HepG2 (cell line): ENCODE measurements around the gene SLC2A10. TPM values are rescaled to one million over a fixed set of nuclear protein-coding genes. Genes with fewer than 3 reads are reported as not detected.

Experiments used
- ATAD3A ChIP-seq: sonication (generic); formaldehyde crosslinking; IDR thresholded peaks from 2 replicates; pipeline ENCODE4 v1.4.0; 2020; ENCODE audit warnings: missing genetic modification reagents
- CEBPB ChIP-seq: IDR thresholded peaks from 2 replicates; pipeline ENCODE4 v1.6.1; 2011; ENCODE audit warnings: low read depth, low read length, improper control_type of control experiment, borderline replicate concordance
- E2F2 ChIP-seq: sonication (generic); formaldehyde crosslinking; IDR thresholded peaks from 2 replicates; pipeline ENCODE4 v1.4.0; 2020; ENCODE audit warnings: missing genetic modification reagents, borderline replicate concordance
- GMEB1 ChIP-seq: sonication (generic); formaldehyde crosslinking; IDR thresholded peaks from 2 replicates; pipeline ENCODE4 v1.5.1; 2020; ENCODE audit warnings: missing genetic modification reagents, mild to moderate bottlenecking, borderline replicate concordance
- KDM5A ChIP-seq: fragments of 200-600 bp; sonication (generic); IDR thresholded peaks from 2 replicates; pipeline ENCODE4 v1.7.0; 2018; ENCODE audit warnings: antibody characterized with exemption, mild to moderate bottlenecking, low read length, borderline replicate concordance
- KLF12 ChIP-seq: sonication (generic); formaldehyde crosslinking; IDR thresholded peaks from 2 replicates; pipeline ENCODE4 v1.4.0; 2020; ENCODE audit warnings: missing genetic modification reagents, borderline replicate concordance
- LCORL ChIP-seq, 2 experiments: fragments of 450-650 bp in 1 of 2; sonication (generic) in 1 of 2; formaldehyde crosslinking in 1 of 2; IDR thresholded peaks; 2 replicates each; pipeline versions ENCODE4 v1.5.0 to v1.6.1; 2017 to 2020; ENCODE audit warnings: antibody characterized with exemption in 1 of 2, missing genetic modification reagents in 1 of 2
- NFE2L2 ChIP-seq: fragments of 150-350 bp; IDR thresholded peaks from 2 replicates; pipeline ENCODE4 v1.6.1; 2014; ENCODE audit warnings: low read length
- SP5 ChIP-seq: IDR thresholded peaks from 2 replicates; pipeline ENCODE4 v1.6.1; 2016; ENCODE audit warnings: low read depth, borderline replicate concordance
- TBX2 ChIP-seq: sonication (generic); formaldehyde crosslinking; IDR thresholded peaks from 2 replicates; pipeline ENCODE4 v1.5.0; 2020; ENCODE audit warnings: missing genetic modification reagents, mild to moderate bottlenecking, borderline replicate concordance
- ZFP90 ChIP-seq: sonication (generic); formaldehyde crosslinking; IDR thresholded peaks from 2 replicates; pipeline ENCODE4 v1.8.0; 2022; ENCODE audit warnings: missing genetic modification reagents, mild to moderate bottlenecking, inconsistent platforms, borderline replicate concordance
- ZNF253 ChIP-seq: sonication (generic); formaldehyde crosslinking; IDR thresholded peaks from 2 replicates; pipeline ENCODE4 v1.8.0; 2022; ENCODE audit warnings: mild to moderate bottlenecking, missing genetic modification reagents, borderline replicate concordance
- ZNF264 ChIP-seq: sonication (generic); formaldehyde crosslinking; IDR thresholded peaks from 2 replicates; pipeline ENCODE4 v1.4.0; 2020; ENCODE audit warnings: missing genetic modification reagents
- ZNF562 ChIP-seq: sonication (generic); formaldehyde crosslinking; IDR thresholded peaks from 2 replicates; pipeline ENCODE4 v1.8.0; 2022; ENCODE audit warnings: missing genetic modification reagents, borderline replicate concordance
- ZNF672 ChIP-seq: sonication (generic); formaldehyde crosslinking; IDR thresholded peaks from 2 replicates; pipeline ENCODE4 v1.8.1; 2022; ENCODE audit warnings: missing genetic modification reagents
- ZNF839 ChIP-seq: sonication (generic); formaldehyde crosslinking; IDR thresholded peaks from 2 replicates; pipeline ENCODE4 v1.4.0; 2020; ENCODE audit warnings: missing genetic modification reagents, mild to moderate bottlenecking, borderline replicate concordance
- polyA plus RNA-seq, 8 experiments: library from polyadenylated mRNA; depleted of rRNA in 3 of 8; stranded (reverse) in 7 of 8; unstranded in 1 of 8; fragments of >200 nt; fragmentation: Illumina TruSeq in 4 of 8; extraction: Trizol in 4 of 8; gene quantifications; 2 replicates each; pipeline versions ENCODE4 v1.2.1 to v1.2.3, GENCODE V29; 2011 to 2016; ENCODE audit warnings: low read depth in 4 of 8, missing spikeins in 1 of 8, mixed read lengths in 1 of 8; ENCODE audit not compliant: insufficient read depth in 1 of 8
- total RNA-seq, 5 experiments: library from RNA; depleted of rRNA; stranded (reverse); fragments of >200 nt; fragmentation: Illumina TruSeq; extraction: Trizol; gene quantifications; 2 replicates each; pipeline ENCODE4 v1.2.3, GENCODE V29; 2016; ENCODE audit warnings: low read depth in 1 of 5
- TF ChIP-seq, protein P1 (sequence below): IDR thresholded peaks from 2 replicates; pipeline ENCODE4 v1.6.1; 2016; ENCODE audit warnings: control low read depth
- TF ChIP-seq, protein P2 (sequence below): sonication (generic); formaldehyde crosslinking; IDR thresholded peaks from 2 replicates; pipeline ENCODE4 v1.8.1; 2023; ENCODE audit warnings: mild to moderate bottlenecking, moderate library complexity, missing genetic modification reagents
- TF ChIP-seq, protein P3 (sequence below): sonication (generic); formaldehyde crosslinking; IDR thresholded peaks from 2 replicates; pipeline ENCODE4 v1.8.0; 2023; ENCODE audit warnings: mild to moderate bottlenecking, missing genetic modification reagents
- TF ChIP-seq, protein P4 (sequence below): sonication (generic); formaldehyde crosslinking; IDR thresholded peaks from 2 replicates; pipeline ENCODE4 v1.4.0; 2020; ENCODE audit warnings: missing genetic modification reagents, borderline replicate concordance

The SLC2A10 gene
- total and polyA plus RNA-seq, 2 of the 13 experiments (the other 11 are each of a cell fraction or from before 2014, with no cell fraction given): 16.0 to 18.4 TPM

DNA sequence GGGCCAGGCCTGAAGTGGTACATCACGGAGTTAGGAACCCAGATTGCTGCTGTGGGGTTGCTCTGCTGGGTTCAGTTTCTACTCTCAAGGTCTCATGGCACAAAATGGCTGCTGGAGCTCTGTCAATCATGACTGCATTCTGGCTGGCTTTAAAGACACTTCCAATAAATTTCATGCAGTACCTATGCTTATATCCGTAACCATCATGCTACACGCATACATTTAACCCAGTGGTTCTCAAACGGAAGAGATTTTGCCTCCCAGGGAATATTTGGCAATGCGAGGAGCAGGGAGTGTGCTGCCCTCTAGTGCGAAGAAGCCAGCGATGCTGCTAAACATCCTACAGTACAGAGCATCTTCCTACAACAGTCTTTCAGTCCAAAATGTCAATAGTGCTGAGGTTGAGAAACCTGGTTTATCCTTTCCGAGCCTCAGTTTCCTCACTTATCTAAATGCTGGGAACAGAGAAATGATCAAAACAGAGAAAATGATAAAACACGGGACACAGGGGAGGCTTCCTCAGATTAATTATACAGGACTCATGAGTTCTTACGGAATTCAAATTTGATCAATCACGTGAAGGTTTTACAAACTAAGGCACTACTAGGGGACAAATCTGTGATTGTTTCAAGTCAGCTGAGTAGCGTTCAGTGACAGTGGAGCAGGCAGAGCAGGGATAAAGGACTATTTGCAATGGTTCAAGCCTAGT lies 9.6 kb upstream of the SLC2A10 start (continued):
- TF ChIP-seq, protein P1, sequence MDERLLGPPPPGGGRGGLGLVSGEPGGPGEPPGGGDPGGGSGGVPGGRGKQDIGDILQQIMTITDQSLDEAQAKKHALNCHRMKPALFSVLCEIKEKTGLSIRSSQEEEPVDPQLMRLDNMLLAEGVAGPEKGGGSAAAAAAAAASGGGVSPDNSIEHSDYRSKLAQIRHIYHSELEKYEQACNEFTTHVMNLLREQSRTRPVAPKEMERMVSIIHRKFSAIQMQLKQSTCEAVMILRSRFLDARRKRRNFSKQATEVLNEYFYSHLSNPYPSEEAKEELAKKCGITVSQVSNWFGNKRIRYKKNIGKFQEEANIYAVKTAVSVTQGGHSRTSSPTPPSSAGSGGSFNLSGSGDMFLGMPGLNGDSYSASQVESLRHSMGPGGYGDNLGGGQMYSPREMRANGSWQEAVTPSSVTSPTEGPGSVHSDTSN: peak; percentile 34; the same call in 1 of the 2 replicates
- TF ChIP-seq ATAD3A (CRISPR knock-in tag): no peak
- no peak for TF ChIP-seq SP5
- TF ChIP-seq ZFP90 (CRISPR knock-in tag): no peak
- no peak for TF ChIP-seq ZNF562 (CRISPR knock-in tag)
- TF ChIP-seq ZNF839: no peak
- TF ChIP-seq ZNF253 (CRISPR knock-in tag): no peak
- TF ChIP-seq, protein P2, sequence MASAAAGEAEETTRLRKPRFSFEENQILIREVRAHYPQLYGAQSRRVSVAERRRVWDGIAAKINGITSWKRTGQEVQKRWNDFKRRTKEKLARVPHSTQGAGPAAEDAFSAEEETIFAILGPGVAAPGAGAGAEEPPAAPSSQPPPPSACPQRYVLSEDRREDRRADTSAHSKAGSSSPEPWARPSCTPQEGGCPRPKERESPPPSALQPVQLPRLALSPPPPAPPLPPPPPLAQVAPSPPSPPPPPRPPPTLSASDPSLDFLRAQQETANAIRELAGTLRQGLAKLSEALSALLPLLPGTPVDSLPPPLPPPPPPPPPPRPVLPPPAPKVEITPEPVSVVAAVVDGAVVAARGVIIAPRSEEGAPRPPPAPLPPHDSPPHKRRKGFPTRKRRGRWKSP (CRISPR knock-in tag): no peak
- TF ChIP-seq E2F2 (CRISPR knock-in tag): no peak
- TF ChIP-seq, protein P3, sequence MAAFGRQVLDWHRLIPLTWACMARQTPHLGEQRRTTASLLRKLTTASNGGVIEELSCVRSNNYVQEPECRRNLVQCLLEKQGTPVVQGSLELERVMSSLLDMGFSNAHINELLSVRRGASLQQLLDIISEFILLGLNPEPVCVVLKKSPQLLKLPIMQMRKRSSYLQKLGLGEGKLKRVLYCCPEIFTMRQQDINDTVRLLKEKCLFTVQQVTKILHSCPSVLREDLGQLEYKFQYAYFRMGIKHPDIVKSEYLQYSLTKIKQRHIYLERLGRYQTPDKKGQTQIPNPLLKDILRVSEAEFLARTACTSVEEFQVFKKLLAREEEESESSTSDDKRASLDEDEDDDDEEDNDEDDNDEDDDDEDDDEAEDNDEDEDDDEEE (CRISPR knock-in tag): no peak
- no peak for TF ChIP-seq KDM5A
- no peak for TF ChIP-seq ZNF672 (CRISPR knock-in tag)
- TF ChIP-seq KLF12: no peak
- no peak for TF ChIP-seq ZNF264 (CRISPR knock-in tag)
- no peak for TF ChIP-seq GMEB1 (CRISPR knock-in tag)
- TF ChIP-seq, protein P4, sequence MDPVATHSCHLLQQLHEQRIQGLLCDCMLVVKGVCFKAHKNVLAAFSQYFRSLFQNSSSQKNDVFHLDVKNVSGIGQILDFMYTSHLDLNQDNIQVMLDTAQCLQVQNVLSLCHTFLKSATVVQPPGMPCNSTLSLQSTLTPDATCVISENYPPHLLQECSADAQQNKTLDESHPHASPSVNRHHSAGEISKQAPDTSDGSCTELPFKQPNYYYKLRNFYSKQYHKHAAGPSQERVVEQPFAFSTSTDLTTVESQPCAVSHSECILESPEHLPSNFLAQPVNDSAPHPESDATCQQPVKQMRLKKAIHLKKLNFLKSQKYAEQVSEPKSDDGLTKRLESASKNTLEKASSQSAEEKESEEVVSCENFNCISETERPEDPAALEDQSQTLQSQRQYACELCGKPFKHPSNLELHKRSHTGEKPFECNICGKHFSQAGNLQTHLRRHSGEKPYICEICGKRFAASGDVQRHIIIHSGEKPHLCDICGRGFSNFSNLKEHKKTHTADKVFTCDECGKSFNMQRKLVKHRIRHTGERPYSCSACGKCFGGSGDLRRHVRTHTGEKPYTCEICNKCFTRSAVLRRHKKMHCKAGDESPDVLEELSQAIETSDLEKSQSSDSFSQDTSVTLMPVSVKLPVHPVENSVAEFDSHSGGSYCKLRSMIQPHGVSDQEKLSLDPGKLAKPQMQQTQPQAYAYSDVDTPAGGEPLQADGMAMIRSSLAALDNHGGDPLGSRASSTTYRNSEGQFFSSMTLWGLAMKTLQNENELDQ (CRISPR knock-in tag): peak; percentile 94; the same call in 1 of the 2 replicates
- TF ChIP-seq TBX2 (CRISPR knock-in tag): no peak; the same call in 1 of the 2 replicates
- no peak for TF ChIP-seq LCORL (IDR thresholded peaks at IDR 0.05)
- no peak; the same call in 1 of the 2 replicates for TF ChIP-seq LCORL (CRISPR knock-in tag; IDR thresholded peaks at IDR 0.05)
- peak; percentile 50; the same call in 1 of the 2 replicates for TF ChIP-seq CEBPB
- no peak for TF ChIP-seq NFE2L2
